Astrocyte (in vitro differentiated cells and primary cell): ENCODE measurements around the gene UBR2. TPM values are rescaled to one million over a fixed set of nuclear protein-coding genes. Genes with fewer than 3 reads are reported as not detected.

ENCODE experiments used
- DNase-seq: peaks from one replicate; pipeline ENCODE4 v3.0.0-alpha.2; 2010; ENCODE audit warnings: low read depth
- FAIRE-seq: peaks from 2 replicates; lab custom pipeline; 2011; peaks lifted over from hg19 to GRCh38; lab: Jason Lieb, UNC
- H2AFZ ChIP-seq: 2 replicates; pipeline ENCODE4 v1.6.0; 2012; ENCODE audit warnings: low read depth, low read length, inconsistent platforms
- H3K27ac ChIP-seq: 2 replicates; pipeline ENCODE4 v1.5.1; 2011; ENCODE audit warnings: low read depth, low read length, inconsistent platforms
- H3K27me3 ChIP-seq: 2 replicates; pipeline ENCODE4 v1.6.0; 2011; ENCODE audit warnings: low read length, inconsistent platforms; ENCODE audit not compliant: insufficient read depth
- H3K36me3 ChIP-seq: 2 replicates; pipeline ENCODE4 v1.5.1; 2011; ENCODE audit warnings: low read length, inconsistent platforms; ENCODE audit not compliant: insufficient read depth
- H3K4me1 ChIP-seq: 2 replicates; pipeline ENCODE4 v1.5.1; 2011; ENCODE audit warnings: low read length, inconsistent platforms; ENCODE audit not compliant: insufficient read depth
- H3K4me2 ChIP-seq: 2 replicates; pipeline ENCODE4 v1.6.0; 2012; ENCODE audit warnings: low read length, inconsistent platforms
- H3K4me3 ChIP-seq: 2 replicates; pipeline ENCODE4 v1.5.1; 2011; ENCODE audit warnings: low read depth, mild to moderate bottlenecking, low read length, inconsistent platforms; ENCODE audit not compliant: insufficient read depth
- H3K79me2 ChIP-seq: 2 replicates; pipeline ENCODE4 v1.6.0; 2012; ENCODE audit warnings: mild to moderate bottlenecking, low read length, inconsistent platforms; ENCODE audit not compliant: insufficient read depth
- H3K9ac ChIP-seq: 2 replicates; pipeline ENCODE4 v1.6.0; 2012; ENCODE audit warnings: mild to moderate bottlenecking, low read length, inconsistent platforms
- H3K9me3 ChIP-seq: 2 replicates; pipeline ENCODE4 v1.5.1; 2012; ENCODE audit warnings: low read depth, mild to moderate bottlenecking, low read length, inconsistent platforms; ENCODE audit not compliant: insufficient read depth
- H4K20me1 ChIP-seq: 2 replicates; pipeline ENCODE4 v1.6.0; 2012; ENCODE audit warnings: low read length, inconsistent platforms; ENCODE audit not compliant: insufficient read depth
- H3K27ac Mint-ChIP-seq: one replicate; pipeline ENCODE4 v1.8.0; 2021; ENCODE audit warnings: mild to moderate bottlenecking, mixed read lengths; ENCODE audit not compliant: unreplicated experiment
- H3K27me3 Mint-ChIP-seq: one replicate; pipeline ENCODE4 v1.8.0; 2021; ENCODE audit warnings: low read depth, mixed read lengths; ENCODE audit not compliant: unreplicated experiment
- H3K36me3 Mint-ChIP-seq: one replicate; pipeline ENCODE4 v1.8.0; 2021; ENCODE audit warnings: low read depth, mixed read lengths; ENCODE audit not compliant: unreplicated experiment
- H3K4me1 Mint-ChIP-seq: one replicate; pipeline ENCODE4 v1.8.0; 2021; ENCODE audit warnings: low read depth, mixed read lengths; ENCODE audit not compliant: unreplicated experiment
- H3K4me3 Mint-ChIP-seq: one replicate; pipeline ENCODE4 v1.8.0; 2021; ENCODE audit warnings: mild to moderate bottlenecking, moderate library complexity, mixed read lengths; ENCODE audit not compliant: unreplicated experiment
- H3K9me3 Mint-ChIP-seq: one replicate; pipeline ENCODE4 v1.8.0; 2021; ENCODE audit warnings: mild to moderate bottlenecking, mixed read lengths; ENCODE audit not compliant: unreplicated experiment
- EZH2 ChIP-seq: IDR thresholded peaks from 2 replicates; pipeline ENCODE4 v1.6.1; 2012; ENCODE audit warnings: mild to moderate bottlenecking, low read length, inconsistent platforms; ENCODE audit not compliant: insufficient read depth
- total RNA-seq: library from RNA; stranded (reverse); gene quantifications from 2 replicates; pipeline ENCODE4 v1.2.1, GENCODE V29; 2021
- TF ChIP-seq, protein P1 (sequence below): IDR thresholded peaks from 2 replicates; pipeline ENCODE4 v1.5.1; 2011; ENCODE audit warnings: low read depth, mild to moderate bottlenecking, inconsistent platforms, low read length, moderate library complexity; ENCODE audit not compliant: insufficient read depth

UBR2 gene
- total RNA-seq, 1 donor from 2014 or later: 23.3 TPM

DNA sequence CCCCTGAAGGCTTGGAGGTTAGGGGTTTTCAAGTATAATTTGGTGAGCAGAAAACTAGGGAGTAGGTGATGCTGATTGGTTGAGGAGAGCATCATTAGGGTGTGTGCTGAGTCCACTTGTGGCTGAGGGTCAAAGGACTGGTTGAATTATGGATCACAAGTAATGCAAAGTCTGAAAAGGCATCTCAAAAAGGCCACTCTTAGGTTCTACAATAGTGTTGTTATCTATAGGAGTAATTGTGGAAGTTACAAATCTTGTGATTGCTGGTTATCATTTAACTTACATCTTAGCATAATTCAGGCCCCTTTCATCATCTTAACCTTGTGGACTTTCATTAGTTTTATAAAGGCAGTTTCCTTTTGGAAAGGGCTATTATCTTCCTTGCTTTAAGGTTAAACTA is 60.8 kb downstream of the UBR2 start:
- DNase-seq: no peak
- H3K27ac ChIP-seq: no peak overlapping the region
- peaks cover 12% of the 10 kb centered on the region for H4K20me1 ChIP-seq
- no peak overlapping the region for H3K4me3 ChIP-seq
- H3K27me3 ChIP-seq: no peaks in the 10 kb centered on the region
- H3K4me3 Mint-ChIP-seq: no peak overlapping the region
- no peak for FAIRE-seq
- H3K79me2 ChIP-seq: no peaks in the 10 kb centered on the region
- peaks cover 18% of the 10 kb centered on the region for H3K36me3 Mint-ChIP-seq
- no peaks in the 10 kb centered on the region for H3K9me3 Mint-ChIP-seq
- H3K27me3 Mint-ChIP-seq: no peaks in the 10 kb centered on the region
- H3K4me1 ChIP-seq: no peaks in the 10 kb centered on the region
- peaks cover 10% of the 10 kb centered on the region for H3K36me3 ChIP-seq
- no peak overlapping the region for H3K4me2 ChIP-seq
- peaks cover 4% of the 10 kb centered on the region for H3K4me1 Mint-ChIP-seq
- H3K9me3 ChIP-seq: no peaks in the 10 kb centered on the region
- H3K27ac Mint-ChIP-seq: no peak overlapping the region
- TF ChIP-seq, protein P1, sequence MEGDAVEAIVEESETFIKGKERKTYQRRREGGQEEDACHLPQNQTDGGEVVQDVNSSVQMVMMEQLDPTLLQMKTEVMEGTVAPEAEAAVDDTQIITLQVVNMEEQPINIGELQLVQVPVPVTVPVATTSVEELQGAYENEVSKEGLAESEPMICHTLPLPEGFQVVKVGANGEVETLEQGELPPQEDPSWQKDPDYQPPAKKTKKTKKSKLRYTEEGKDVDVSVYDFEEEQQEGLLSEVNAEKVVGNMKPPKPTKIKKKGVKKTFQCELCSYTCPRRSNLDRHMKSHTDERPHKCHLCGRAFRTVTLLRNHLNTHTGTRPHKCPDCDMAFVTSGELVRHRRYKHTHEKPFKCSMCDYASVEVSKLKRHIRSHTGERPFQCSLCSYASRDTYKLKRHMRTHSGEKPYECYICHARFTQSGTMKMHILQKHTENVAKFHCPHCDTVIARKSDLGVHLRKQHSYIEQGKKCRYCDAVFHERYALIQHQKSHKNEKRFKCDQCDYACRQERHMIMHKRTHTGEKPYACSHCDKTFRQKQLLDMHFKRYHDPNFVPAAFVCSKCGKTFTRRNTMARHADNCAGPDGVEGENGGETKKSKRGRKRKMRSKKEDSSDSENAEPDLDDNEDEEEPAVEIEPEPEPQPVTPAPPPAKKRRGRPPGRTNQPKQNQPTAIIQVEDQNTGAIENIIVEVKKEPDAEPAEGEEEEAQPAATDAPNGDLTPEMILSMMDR: no peak
- no peak for TF ChIP-seq EZH2
- no peak overlapping the region for H2AFZ ChIP-seq
- no peak overlapping the region for H3K9ac ChIP-seq

DNA sequence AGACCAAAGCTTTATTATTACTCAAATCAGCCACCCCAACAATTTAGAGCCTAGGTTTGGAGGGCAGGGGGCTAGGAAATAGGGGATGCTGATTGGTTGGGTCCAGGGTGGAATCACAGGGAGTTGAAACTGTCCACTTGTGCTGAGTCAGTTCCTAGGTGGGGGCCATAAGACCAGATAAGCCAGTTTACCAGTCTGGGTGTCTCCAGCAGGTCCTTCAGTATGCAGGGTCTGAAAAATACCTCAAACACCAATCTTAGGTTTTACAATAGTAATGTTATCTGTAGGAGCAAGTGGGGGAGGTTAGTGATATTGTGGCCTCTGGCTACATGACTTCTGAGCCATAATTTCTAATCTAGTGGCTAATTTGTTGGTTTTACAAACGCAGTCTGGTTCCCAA is 63.2 kb downstream of the UBR2 start:
- no peak for DNase-seq
- H3K4me2 ChIP-seq: no peak overlapping the region

DNA sequence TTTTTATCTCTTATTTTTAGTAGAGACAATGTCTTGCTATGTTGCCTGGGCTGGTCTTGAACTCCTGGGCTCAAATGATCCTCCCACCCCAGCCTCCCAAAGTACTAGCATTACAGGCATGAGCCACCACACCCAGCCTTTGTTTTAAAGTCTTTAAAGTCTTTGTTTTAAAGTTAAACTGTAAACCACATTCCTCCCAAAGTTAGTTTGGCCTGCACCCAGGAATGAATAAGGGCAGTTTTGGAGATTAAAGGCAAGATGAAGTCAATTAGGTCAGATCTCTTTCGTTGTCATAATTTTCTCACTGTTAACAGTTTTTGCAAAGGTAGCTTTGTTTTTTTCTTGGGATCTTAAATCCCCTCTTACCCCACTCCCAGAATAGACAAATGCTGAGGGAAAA is 63.8 kb downstream of the UBR2 start:
- no peaks in the 10 kb centered on the region for H3K9me3 Mint-ChIP-seq
- no peaks in the 10 kb centered on the region for H3K27me3 Mint-ChIP-seq
- no peak overlapping the region for H3K4me3 Mint-ChIP-seq

More for the DNA sequence above, 63.2 kb downstream of the UBR2 start:
- H3K27me3 ChIP-seq: no peaks in the 10 kb centered on the region
- H3K4me1 Mint-ChIP-seq: peaks cover 4% of the 10 kb centered on the region
- no peaks in the 10 kb centered on the region for H3K9me3 ChIP-seq
- no peak overlapping the region for H2AFZ ChIP-seq
- H3K36me3 Mint-ChIP-seq: peaks cover 13% of the 10 kb centered on the region
- no peaks in the 10 kb centered on the region for H3K4me1 ChIP-seq
- H3K27me3 Mint-ChIP-seq: no peaks in the 10 kb centered on the region
- H3K79me2 ChIP-seq: no peaks in the 10 kb centered on the region
- H3K27ac Mint-ChIP-seq: no peak overlapping the region
- peaks cover 12% of the 10 kb centered on the region for H4K20me1 ChIP-seq
- FAIRE-seq: no peak
- no peak overlapping the region for H3K27ac ChIP-seq
- H3K9ac ChIP-seq: no peak overlapping the region
- peaks cover 4% of the 10 kb centered on the region for H3K36me3 ChIP-seq
- TF ChIP-seq EZH2: no peak
- TF ChIP-seq, protein P1: no peak
- H3K9me3 Mint-ChIP-seq: no peaks in the 10 kb centered on the region
- no peak overlapping the region for H3K4me3 ChIP-seq
- H3K4me3 Mint-ChIP-seq: no peak overlapping the region

More for the DNA sequence above, 63.8 kb downstream of the UBR2 start:
- H3K27ac ChIP-seq: no peak overlapping the region
- FAIRE-seq (no peak), DNase-seq (peak; percentile 9)
- Mint-ChIP-seq H3K4me1 (peaks cover 4% of the 10 kb centered on the region), H3K27ac (no peak overlapping the region), H3K36me3 (peaks cover 15% of the 10 kb centered on the region)
- peaks cover 6% of the 10 kb centered on the region for H3K36me3 ChIP-seq
- H2AFZ ChIP-seq: no peak overlapping the region
- no peaks in the 10 kb centered on the region for H3K4me1 ChIP-seq
- H3K4me3 ChIP-seq: no peak overlapping the region
- TF ChIP-seq, protein P1: no peak
- no peak for TF ChIP-seq EZH2
- no peaks in the 10 kb centered on the region for H3K27me3 ChIP-seq
- no peaks in the 10 kb centered on the region for H3K9me3 ChIP-seq
- no peak overlapping the region for H3K9ac ChIP-seq
- no peak overlapping the region for H3K4me2 ChIP-seq
- no peaks in the 10 kb centered on the region for H3K79me2 ChIP-seq
- H4K20me1 ChIP-seq: peaks cover 12% of the 10 kb centered on the region
